Astrocyte (in vitro differentiated cells and primary cell): ENCODE results near the gene TCF20. TPM values are rescaled to one million over a fixed set of nuclear protein-coding genes. Genes with fewer than 3 reads are reported as not detected.

Experiments used
- DNase-seq: peaks from one replicate; pipeline ENCODE4 v3.0.0-alpha.2; 2010; ENCODE audit warnings: low read depth
- FAIRE-seq: peaks from 2 replicates; lab custom pipeline; 2011; peaks lifted over from hg19 to GRCh38; lab: Jason Lieb, UNC
- H2AFZ ChIP-seq: 2 replicates; pipeline ENCODE4 v1.6.0; 2012; ENCODE audit warnings: low read depth, low read length, inconsistent platforms
- H3K27ac ChIP-seq: 2 replicates; pipeline ENCODE4 v1.5.1; 2011; ENCODE audit warnings: low read depth, low read length, inconsistent platforms
- H3K27me3 ChIP-seq: 2 replicates; pipeline ENCODE4 v1.6.0; 2011; ENCODE audit warnings: low read length, inconsistent platforms; ENCODE audit not compliant: insufficient read depth
- H3K36me3 ChIP-seq: 2 replicates; pipeline ENCODE4 v1.5.1; 2011; ENCODE audit warnings: low read length, inconsistent platforms; ENCODE audit not compliant: insufficient read depth
- H3K4me1 ChIP-seq: 2 replicates; pipeline ENCODE4 v1.5.1; 2011; ENCODE audit warnings: low read length, inconsistent platforms; ENCODE audit not compliant: insufficient read depth
- H3K4me2 ChIP-seq: 2 replicates; pipeline ENCODE4 v1.6.0; 2012; ENCODE audit warnings: low read length, inconsistent platforms
- H3K4me3 ChIP-seq: 2 replicates; pipeline ENCODE4 v1.5.1; 2011; ENCODE audit warnings: low read depth, mild to moderate bottlenecking, low read length, inconsistent platforms; ENCODE audit not compliant: insufficient read depth
- H3K79me2 ChIP-seq: 2 replicates; pipeline ENCODE4 v1.6.0; 2012; ENCODE audit warnings: mild to moderate bottlenecking, low read length, inconsistent platforms; ENCODE audit not compliant: insufficient read depth
- H3K9ac ChIP-seq: 2 replicates; pipeline ENCODE4 v1.6.0; 2012; ENCODE audit warnings: mild to moderate bottlenecking, low read length, inconsistent platforms
- H3K9me3 ChIP-seq: 2 replicates; pipeline ENCODE4 v1.5.1; 2012; ENCODE audit warnings: low read depth, mild to moderate bottlenecking, low read length, inconsistent platforms; ENCODE audit not compliant: insufficient read depth
- H4K20me1 ChIP-seq: 2 replicates; pipeline ENCODE4 v1.6.0; 2012; ENCODE audit warnings: low read length, inconsistent platforms; ENCODE audit not compliant: insufficient read depth
- H3K27ac Mint-ChIP-seq: one replicate; pipeline ENCODE4 v1.8.0; 2021; ENCODE audit warnings: mild to moderate bottlenecking, mixed read lengths; ENCODE audit not compliant: unreplicated experiment
- H3K27me3 Mint-ChIP-seq: one replicate; pipeline ENCODE4 v1.8.0; 2021; ENCODE audit warnings: low read depth, mixed read lengths; ENCODE audit not compliant: unreplicated experiment
- H3K36me3 Mint-ChIP-seq: one replicate; pipeline ENCODE4 v1.8.0; 2021; ENCODE audit warnings: low read depth, mixed read lengths; ENCODE audit not compliant: unreplicated experiment
- H3K4me1 Mint-ChIP-seq: one replicate; pipeline ENCODE4 v1.8.0; 2021; ENCODE audit warnings: low read depth, mixed read lengths; ENCODE audit not compliant: unreplicated experiment
- H3K4me3 Mint-ChIP-seq: one replicate; pipeline ENCODE4 v1.8.0; 2021; ENCODE audit warnings: mild to moderate bottlenecking, moderate library complexity, mixed read lengths; ENCODE audit not compliant: unreplicated experiment
- H3K9me3 Mint-ChIP-seq: one replicate; pipeline ENCODE4 v1.8.0; 2021; ENCODE audit warnings: mild to moderate bottlenecking, mixed read lengths; ENCODE audit not compliant: unreplicated experiment
- CTCF ChIP-seq: IDR thresholded peaks from 2 replicates; pipeline ENCODE4 v1.5.1; 2011; ENCODE audit warnings: low read depth, mild to moderate bottlenecking, inconsistent platforms, low read length, moderate library complexity; ENCODE audit not compliant: insufficient read depth
- EZH2 ChIP-seq: IDR thresholded peaks from 2 replicates; pipeline ENCODE4 v1.6.1; 2012; ENCODE audit warnings: mild to moderate bottlenecking, low read length, inconsistent platforms; ENCODE audit not compliant: insufficient read depth
- total RNA-seq: library from RNA; stranded (reverse); gene quantifications from 2 replicates; pipeline ENCODE4 v1.2.1, GENCODE V29; 2021

Gene TCF20
- total RNA-seq, 1 donor from 2014 or later, result 37.6 TPM

GRCh38 chr22:42275176-42275575, 4.7 kb upstream of the TCF20 start:
- Mint-ChIP-seq H3K4me1 (no peaks in the 10 kb centered on the region), H3K9me3 (peaks cover 3% of the 10 kb centered on the region), H3K36me3 (peaks cover 2% of the 10 kb centered on the region), H3K27me3 (peaks cover 39% of the 10 kb centered on the region), H3K4me3 (no peak overlapping the region), H3K27ac (no peak overlapping the region)
- FAIRE-seq (no peak), DNase-seq (no peak)
- H2AFZ ChIP-seq, result no peak overlapping the region
- TF ChIP-seq EZH2 (no peak), CTCF (no peak)
- H3K4me2 ChIP-seq, result no peak overlapping the region
- H3K4me1 ChIP-seq, result peaks cover 2% of the 10 kb centered on the region
- H3K4me3 ChIP-seq, result no peak overlapping the region
- H3K27ac ChIP-seq, result no peak overlapping the region
- no peaks in the 10 kb centered on the region for H3K9me3 ChIP-seq
- peaks cover 2% of the 10 kb centered on the region for H3K27me3 ChIP-seq
- peaks cover 10% of the 10 kb centered on the region for H4K20me1 ChIP-seq
- H3K36me3 ChIP-seq, result no peaks in the 10 kb centered on the region
- H3K9ac ChIP-seq, result no peak overlapping the region
- no peaks in the 10 kb centered on the region for H3K79me2 ChIP-seq

- Histone ChIP-seq H3K36me3 (no peaks in the 10 kb centered on the region), H2AFZ (no peak overlapping the region), H4K20me1 (peaks cover 17% of the 10 kb centered on the region), H3K4me1 (peaks cover 5% of the 10 kb centered on the region), H3K9ac (no peak overlapping the region), H3K27me3 (no peaks in the 10 kb centered on the region), H3K4me3 (no peak overlapping the region), H3K79me2 (peaks cover 12% of the 10 kb centered on the region), H3K27ac (no peak overlapping the region), H3K4me2 (no peak overlapping the region), H3K9me3 (no peaks in the 10 kb centered on the region)
- no peak for FAIRE-seq
- TF ChIP-seq CTCF (no peak), EZH2 (no peak)
- Mint-ChIP-seq H3K36me3 (peaks cover 2% of the 10 kb centered on the region), H3K4me1 (peaks cover 1% of the 10 kb centered on the region), H3K9me3 (peaks cover 5% of the 10 kb centered on the region), H3K27me3 (peaks cover 31% of the 10 kb centered on the region), H3K4me3 (no peak overlapping the region), H3K27ac (no peak overlapping the region)
- no peak for DNase-seq
These were observed 3.5 kb upstream of the TCF20 start for GRCh38 chr22:42273855-42274451.

GRCh38 chr22:42272431-42272999, 2.1 kb upstream of the TCF20 start:
- Histone ChIP-seq H3K27me3 (no peaks in the 10 kb centered on the region), H3K36me3 (no peaks in the 10 kb centered on the region), H3K79me2 (peaks cover 26% of the 10 kb centered on the region), H3K9me3 (no peaks in the 10 kb centered on the region), H3K4me2 (no peak overlapping the region), H3K27ac (no peak overlapping the region), H3K4me3 (no peak overlapping the region), H3K9ac (no peak overlapping the region), H3K4me1 (peaks cover 9% of the 10 kb centered on the region), H2AFZ (no peak overlapping the region), H4K20me1 (peaks cover 25% of the 10 kb centered on the region)
- Mint-ChIP-seq H3K36me3 (peaks cover 2% of the 10 kb centered on the region), H3K4me1 (peaks cover 9% of the 10 kb centered on the region), H3K9me3 (peaks cover 5% of the 10 kb centered on the region), H3K27me3 (peaks cover 18% of the 10 kb centered on the region), H3K27ac (no peak overlapping the region), H3K4me3 (no peak overlapping the region)
- FAIRE-seq, result no peak
- no peak for DNase-seq
- TF ChIP-seq CTCF, result no peak
- TF ChIP-seq EZH2, result no peak
